OCI-LY7 (cell line): ENCODE results near the gene C10orf53.

Source experiments
- EZH2phosphoT487 ChIP-seq: fragments of 200-600 bp; sonication (generic); IDR thresholded peaks from 2 replicates; pipeline ENCODE4 v1.6.1; 2018; ENCODE audit warnings: low read depth, borderline replicate concordance, mild to moderate bottlenecking, mixed run types, antibody characterized with exemption, low read length, moderate library complexity, mixed read lengths
- TF ChIP-seq, protein P1 (sequence below): fragments of 200-600 bp; sonication (generic); conservative IDR thresholded peaks from 2 replicates; pipeline ENCODE4 v1.5.1; 2014; ENCODE audit warnings: mild to moderate bottlenecking, antibody characterized with exemption, low read length, moderate library complexity, mixed read lengths

DNA sequence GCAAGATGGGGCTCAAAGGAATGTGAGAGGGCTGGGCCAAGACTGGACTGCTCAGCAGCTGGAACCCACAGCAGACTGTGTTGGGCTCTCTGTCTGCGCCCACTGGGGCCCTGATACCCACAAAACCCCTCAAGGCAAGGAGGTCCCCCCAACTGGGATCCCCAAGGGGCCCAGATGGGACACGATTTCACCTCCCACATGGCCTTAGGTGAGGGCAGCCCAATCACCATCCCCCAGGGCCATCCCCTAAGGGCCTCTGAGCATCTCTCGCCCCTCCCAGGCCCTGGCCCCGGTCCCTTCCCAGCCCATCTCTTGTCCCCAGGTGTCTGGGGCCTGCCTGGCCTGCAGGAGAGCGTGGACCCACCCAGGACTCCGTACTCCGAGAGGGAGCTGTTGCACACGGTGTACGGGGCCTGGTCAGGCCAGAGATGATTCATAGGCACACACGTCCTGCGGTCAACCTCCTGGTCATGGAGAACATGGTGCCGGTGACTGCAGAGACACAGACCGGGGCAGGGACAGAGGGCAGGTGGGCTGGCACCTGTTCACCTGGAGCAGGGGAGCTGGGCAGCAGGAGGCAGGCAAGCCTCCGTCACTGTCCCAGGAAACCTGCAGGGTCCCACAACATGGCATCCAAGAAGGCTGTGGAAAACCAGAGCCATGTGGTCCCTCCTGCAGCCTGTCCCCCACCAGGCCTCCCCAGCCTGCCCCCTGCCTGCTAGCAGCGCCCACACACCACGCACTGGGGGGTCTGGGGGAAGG lies 61.1 kb downstream of the C10orf53 start:
- TF ChIP-seq, protein P1, sequence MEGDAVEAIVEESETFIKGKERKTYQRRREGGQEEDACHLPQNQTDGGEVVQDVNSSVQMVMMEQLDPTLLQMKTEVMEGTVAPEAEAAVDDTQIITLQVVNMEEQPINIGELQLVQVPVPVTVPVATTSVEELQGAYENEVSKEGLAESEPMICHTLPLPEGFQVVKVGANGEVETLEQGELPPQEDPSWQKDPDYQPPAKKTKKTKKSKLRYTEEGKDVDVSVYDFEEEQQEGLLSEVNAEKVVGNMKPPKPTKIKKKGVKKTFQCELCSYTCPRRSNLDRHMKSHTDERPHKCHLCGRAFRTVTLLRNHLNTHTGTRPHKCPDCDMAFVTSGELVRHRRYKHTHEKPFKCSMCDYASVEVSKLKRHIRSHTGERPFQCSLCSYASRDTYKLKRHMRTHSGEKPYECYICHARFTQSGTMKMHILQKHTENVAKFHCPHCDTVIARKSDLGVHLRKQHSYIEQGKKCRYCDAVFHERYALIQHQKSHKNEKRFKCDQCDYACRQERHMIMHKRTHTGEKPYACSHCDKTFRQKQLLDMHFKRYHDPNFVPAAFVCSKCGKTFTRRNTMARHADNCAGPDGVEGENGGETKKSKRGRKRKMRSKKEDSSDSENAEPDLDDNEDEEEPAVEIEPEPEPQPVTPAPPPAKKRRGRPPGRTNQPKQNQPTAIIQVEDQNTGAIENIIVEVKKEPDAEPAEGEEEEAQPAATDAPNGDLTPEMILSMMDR = no peak
- no peak for TF ChIP-seq EZH2phosphoT487
